CD8-positive, alpha-beta memory T cell (primary cell): ENCODE data around the gene IL24. TPM values are rescaled to one million over a fixed set of nuclear protein-coding genes. Genes with fewer than 3 reads are reported as not detected.

ENCODE experiments used
- CTCF ChIA-PET: fragments of 350-600 bp; sonication (Branson Sonifier 250); formaldehyde crosslinking; loops from one replicate; lab custom pipeline; 2021; ENCODE audit warnings: antibody characterized with exemption; lab: Charles Lee
- POLR2A ChIA-PET: fragments of 350-600 bp; sonication (Branson Sonifier 250); formaldehyde crosslinking; loops from one replicate; lab custom pipeline; 2021; ENCODE audit warnings: antibody characterized with exemption; lab: Charles Lee
- DNase-seq, 5 donors: peaks; one replicate each; pipeline versions ENCODE4 v3.0.0 to v3.0.0-alpha.2; 2020 to 2022; ENCODE audit warnings: mixed read lengths in 1 of 5
- H3K27ac ChIP-seq: one replicate; pipeline ENCODE4 v1.7.0; 2013; ENCODE audit warnings: low read depth, mild to moderate bottlenecking, low read length, moderate library complexity
- H3K27me3 ChIP-seq: 2 replicates; pipeline ENCODE4 v1.7.0; 2013; ENCODE audit warnings: low read length, mild to moderate bottlenecking; ENCODE audit not compliant: insufficient read depth, poor library complexity, severe bottlenecking
- H3K36me3 ChIP-seq: 2 replicates; pipeline ENCODE4 v1.7.0; 2013; ENCODE audit warnings: mild to moderate bottlenecking, low read length, moderate library complexity; ENCODE audit not compliant: insufficient read depth
- H3K4me1 ChIP-seq: 2 replicates; pipeline ENCODE4 v1.7.0; 2013; ENCODE audit warnings: mild to moderate bottlenecking, low read length, moderate library complexity; ENCODE audit not compliant: insufficient read depth
- H3K4me3 ChIP-seq: 2 replicates; pipeline ENCODE4 v1.7.0; 2013; ENCODE audit warnings: mild to moderate bottlenecking, low read length
- H3K9me3 ChIP-seq: 2 replicates; pipeline ENCODE4 v1.7.0; 2013; ENCODE audit warnings: mild to moderate bottlenecking, low read length
- H3K27ac Mint-ChIP-seq, 8 donors: one replicate each; pipeline ENCODE4 v1.8.0; 2020 to 2021; ENCODE audit warnings: mixed read lengths in 8 of 8, mild to moderate bottlenecking in 6 of 8, inconsistent platforms in 3 of 8, moderate library complexity in 3 of 8
- H3K27me3 Mint-ChIP-seq, 2 donors: one replicate each; pipeline ENCODE4 v1.8.0; 2020 to 2021; ENCODE audit warnings: mixed read lengths in 2 of 2, mild to moderate bottlenecking in 1 of 2, moderate library complexity in 1 of 2
- H3K36me3 Mint-ChIP-seq, 3 donors: one replicate each; pipeline ENCODE4 v1.8.0; 2020 to 2021; ENCODE audit warnings: mixed read lengths in 3 of 3, inconsistent platforms in 1 of 3, mild to moderate bottlenecking in 1 of 3
- H3K4me1 Mint-ChIP-seq, 3 donors: one replicate each; pipeline ENCODE4 v1.8.0; 2020 to 2021; ENCODE audit warnings: mixed read lengths in 3 of 3, inconsistent platforms in 1 of 3, mild to moderate bottlenecking in 1 of 3
- H3K4me3 Mint-ChIP-seq, 7 donors: one replicate each; pipeline ENCODE4 v1.8.0; 2020 to 2021; ENCODE audit warnings: mixed read lengths in 7 of 7, mild to moderate bottlenecking in 6 of 7, moderate library complexity in 4 of 7, inconsistent platforms in 2 of 7
- H3K9me3 Mint-ChIP-seq, 5 donors: one replicate each; pipeline ENCODE4 v1.8.0; 2020 to 2022; ENCODE audit warnings: mixed read lengths in 5 of 5, mild to moderate bottlenecking in 3 of 5, moderate library complexity in 2 of 5, inconsistent platforms in 1 of 5
- polyA plus RNA-seq: library from polyadenylated mRNA; unstranded; fragments of 300-500 nt; fragmentation: Illumina TruSeq; gene quantifications from one replicate; pipeline ENCODE4 v1.2.3, GENCODE V29; 2021
- total RNA-seq, 2 experiments: library from RNA; stranded (reverse); gene quantifications; one replicate each; pipeline ENCODE4 v1.2.3, GENCODE V29; 2021

The IL24 gene
- total and polyA plus RNA-seq, 3 experiments from 2014 or later = 2.0 to 22.5 (median 2.9) TPM

DNA sequence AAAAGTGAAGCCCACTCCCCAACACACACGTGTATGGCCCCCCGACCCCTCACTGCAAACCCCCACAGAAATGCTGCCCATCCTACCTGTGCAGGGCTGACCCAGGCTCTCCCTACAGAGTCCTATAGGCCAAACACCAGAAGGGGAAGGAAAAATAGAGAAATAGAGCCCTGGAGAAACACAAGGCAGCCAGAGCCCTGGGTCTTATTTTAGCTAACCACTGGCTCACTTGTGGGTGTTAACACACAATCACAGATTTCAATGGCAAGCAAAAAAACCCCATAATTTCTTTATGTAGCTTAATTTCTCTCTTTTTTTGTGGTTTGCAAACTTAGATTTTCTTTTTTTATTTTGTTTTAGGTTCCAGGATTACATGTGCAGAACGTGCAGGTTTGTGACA, 50.0 kb downstream of the IL24 start:
- H3K27me3 Mint-ChIP-seq = peaks cover 5 to 8% of the 10 kb centered on the region in 2 donors
- peaks cover 0 to 2% (median 0%) of the 10 kb centered on the region in 5 donors for H3K9me3 Mint-ChIP-seq
- no peak for DNase-seq
- H3K4me1 Mint-ChIP-seq = peaks cover 8 to 21% (median 18%) of the 10 kb centered on the region in 3 donors
- peaks cover 0 to 1% (median 0%) of the 10 kb centered on the region in 3 donors for H3K36me3 Mint-ChIP-seq
- ChIA-PET CTCF (interaction anchor here (1.0 kb wide), 2 partner anchors 26 to 36 kb away, joined by 3 read pairs; no protein-coding TSS in a partner anchor), POLR2A (no interaction called here)
- no peak overlapping the region for H3K4me3 Mint-ChIP-seq
- no peaks in the 10 kb centered on the region for H3K36me3 ChIP-seq
- peak overlapping the region in 3 of 8 donors; percentile 6 to 36 (median 18) for H3K27ac Mint-ChIP-seq
- peaks cover 4% of the 10 kb centered on the region for H3K4me1 ChIP-seq
- H3K9me3 ChIP-seq = no peaks in the 10 kb centered on the region
- no peak overlapping the region for H3K4me3 ChIP-seq
- H3K27ac ChIP-seq = no peak overlapping the region
- no peaks in the 10 kb centered on the region for H3K27me3 ChIP-seq

DNA sequence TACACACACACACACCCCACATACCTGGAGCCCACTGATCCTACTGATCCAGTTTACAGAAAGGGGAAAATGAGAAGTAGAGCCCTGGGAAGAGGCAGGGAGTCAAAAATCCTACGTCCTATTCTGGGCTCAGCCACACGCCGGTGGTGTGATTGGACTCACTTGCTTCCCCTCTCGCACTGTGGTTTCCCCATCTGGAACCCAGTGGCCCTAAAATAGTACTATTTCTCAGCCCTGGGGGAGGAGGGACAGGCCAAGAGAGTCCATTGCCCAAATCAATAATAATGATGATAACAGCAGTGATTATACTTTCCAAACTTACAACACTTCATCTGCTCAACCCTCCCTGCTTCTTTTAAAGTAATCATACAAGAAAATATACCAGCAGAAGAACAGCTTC, 52.0 kb downstream of the IL24 start:
- CTCF ChIA-PET = no interaction called here

DNA sequence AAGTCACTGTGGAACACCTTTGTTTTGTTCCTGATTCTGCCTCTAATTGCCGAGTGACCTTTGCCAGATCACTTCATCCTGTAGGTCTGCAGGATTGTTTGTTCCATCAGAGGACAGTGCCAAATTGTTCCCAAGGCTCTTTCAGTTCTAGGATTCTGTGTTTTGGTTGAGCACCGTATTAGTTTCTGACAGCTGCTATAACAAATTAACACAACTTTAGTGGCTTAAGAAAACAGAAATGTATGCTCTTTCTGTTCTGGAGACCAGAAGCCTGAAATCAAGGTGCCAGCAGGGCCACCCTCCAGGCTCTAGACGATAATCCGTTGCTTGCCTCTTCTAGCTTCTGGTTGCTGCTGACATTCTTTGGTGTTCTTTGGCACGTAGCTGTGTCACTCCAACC, 52.4 kb downstream of the IL24 start:
- Histone ChIP-seq H3K36me3 (no peaks in the 10 kb centered on the region), H3K27me3 (no peaks in the 10 kb centered on the region), H3K4me3 (no peak overlapping the region), H3K9me3 (no peaks in the 10 kb centered on the region), H3K27ac (no peak overlapping the region), H3K4me1 (peaks cover under 1% of the 10 kb centered on the region)
- H3K27ac Mint-ChIP-seq = peak overlapping the region in 1 of 8 donors; percentile 81
- peaks cover 0 to 1% (median 0%) of the 10 kb centered on the region in 3 donors for H3K36me3 Mint-ChIP-seq
- POLR2A ChIA-PET = no interaction called here
- H3K27me3 Mint-ChIP-seq = peaks cover 1 to 5% of the 10 kb centered on the region in 2 donors
- CTCF ChIA-PET = no interaction called here
- H3K4me3 Mint-ChIP-seq = no peak overlapping the region
- H3K4me1 Mint-ChIP-seq = peaks cover 5 to 16% (median 13%) of the 10 kb centered on the region in 3 donors
- no peak for DNase-seq
- peaks cover 0 to 2% (median 0%) of the 10 kb centered on the region in 5 donors for H3K9me3 Mint-ChIP-seq

More for the DNA sequence above, 52.0 kb downstream of the IL24 start:
- Mint-ChIP-seq H3K4me1 (peaks cover 8 to 18% (median 16%) of the 10 kb centered on the region in 3 donors), H3K4me3 (no peak overlapping the region), H3K27me3 (peaks cover 4 to 5% of the 10 kb centered on the region in 2 donors), H3K36me3 (peaks cover 0 to 1% (median 0%) of the 10 kb centered on the region in 3 donors), H3K9me3 (peaks cover 0 to 2% (median 0%) of the 10 kb centered on the region in 5 donors), H3K27ac (peak overlapping the region in 2 of 8 donors; percentile 21 to 81)
- Histone ChIP-seq H3K9me3 (no peaks in the 10 kb centered on the region), H3K27me3 (no peaks in the 10 kb centered on the region), H3K4me1 (peaks cover 4% of the 10 kb centered on the region), H3K27ac (no peak overlapping the region), H3K4me3 (no peak overlapping the region), H3K36me3 (no peaks in the 10 kb centered on the region)
- DNase-seq = no peak
- POLR2A ChIA-PET = no interaction called here

DNA sequence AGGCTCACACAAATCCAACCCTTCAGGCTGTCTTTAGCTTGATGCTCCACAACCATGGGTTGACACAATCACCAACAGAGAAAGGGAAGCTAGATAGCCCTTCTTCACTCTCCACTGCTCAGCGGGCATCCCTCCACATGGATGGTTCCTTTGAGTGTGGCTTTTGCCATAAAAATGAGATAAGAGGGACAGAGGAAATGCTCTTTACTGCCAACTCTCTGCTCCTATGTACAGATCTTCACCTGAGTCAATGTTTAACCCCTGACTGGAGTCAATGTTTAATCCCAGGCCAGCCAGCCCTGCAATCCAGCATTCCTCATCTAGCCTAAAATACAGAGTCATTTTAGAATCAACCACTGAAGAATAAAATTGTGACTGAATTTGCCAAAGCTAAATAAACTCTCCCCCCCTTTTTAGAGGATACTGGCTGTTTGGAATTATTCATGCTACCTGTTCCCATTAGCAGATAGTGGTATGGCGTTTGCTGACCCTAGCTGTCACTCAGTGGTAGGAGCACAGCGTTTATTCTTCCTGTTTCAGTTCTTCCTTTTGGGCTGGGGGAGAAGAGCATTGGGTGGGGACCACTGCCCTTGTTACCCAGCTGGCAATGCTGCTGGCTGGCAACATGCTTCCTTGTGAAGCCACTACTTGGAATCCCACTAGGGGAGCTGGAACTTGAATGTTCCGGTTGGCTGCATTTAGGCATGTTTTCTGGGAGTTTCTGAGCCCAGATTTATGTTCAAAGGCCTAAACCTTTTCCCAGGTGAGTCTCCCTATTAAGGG, 54.3 kb downstream of the IL24 start:
- no peaks in the 10 kb centered on the region for H3K9me3 ChIP-seq
- no peak for DNase-seq
- no peak overlapping the region for H3K4me3 Mint-ChIP-seq
- H3K9me3 Mint-ChIP-seq = peaks cover 0 to 2% (median 0%) of the 10 kb centered on the region in 5 donors
- H3K36me3 ChIP-seq = no peaks in the 10 kb centered on the region
- CTCF ChIA-PET = interaction anchor here (1.3 to 1.7 kb wide), 2 partner anchors 31 to 39 kb away, joined by 3 to 6 read pairs; no protein-coding TSS in a partner anchor
- peak overlapping the region in 1 of 8 donors; percentile 1 for H3K27ac Mint-ChIP-seq
- no peak overlapping the region for H3K4me3 ChIP-seq
- H3K27ac ChIP-seq = no peak overlapping the region
- H3K27me3 Mint-ChIP-seq = peaks cover 0 to 3% of the 10 kb centered on the region in 2 donors
- H3K27me3 ChIP-seq = no peaks in the 10 kb centered on the region
- peaks cover 0 to 1% (median 0%) of the 10 kb centered on the region in 3 donors for H3K36me3 Mint-ChIP-seq
- peaks cover 0 to 6% (median 5%) of the 10 kb centered on the region in 3 donors for H3K4me1 Mint-ChIP-seq
- H3K4me1 ChIP-seq = no peaks in the 10 kb centered on the region
- POLR2A ChIA-PET = no interaction called here

DNA sequence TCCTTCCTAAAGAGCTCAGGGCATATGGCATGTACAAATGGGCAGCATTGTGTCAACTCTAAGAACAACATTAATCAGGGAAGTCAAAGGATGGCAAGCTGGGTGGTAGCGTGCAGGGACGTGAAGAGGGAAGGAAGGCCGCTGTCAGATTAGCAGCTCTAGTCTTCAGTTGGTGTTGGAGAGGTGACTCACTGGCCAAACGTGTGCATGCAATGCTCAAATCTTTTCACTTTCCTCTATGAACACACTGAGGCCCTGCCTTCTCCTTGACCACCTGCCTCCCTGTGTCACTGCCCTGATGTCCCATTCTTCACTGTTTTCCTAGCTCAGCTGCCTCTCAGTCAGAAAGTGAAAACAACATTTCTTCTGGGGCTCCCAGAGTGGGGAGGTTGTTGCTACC, 54.9 kb downstream of the IL24 start:
- Mint-ChIP-seq H3K9me3 (peaks cover 0 to 2% (median 0%) of the 10 kb centered on the region in 5 donors), H3K4me3 (no peak overlapping the region), H3K4me1 (peaks cover 0 to 3% (median 3%) of the 10 kb centered on the region in 3 donors), H3K27ac (peak overlapping the region in 1 of 8 donors; percentile 14), H3K27me3 (peaks cover 0 to 2% of the 10 kb centered on the region in 2 donors), H3K36me3 (peaks cover 0 to 1% (median 0%) of the 10 kb centered on the region in 3 donors)
- DNase-seq = no peak
- no peaks in the 10 kb centered on the region for H3K36me3 ChIP-seq
- ChIA-PET POLR2A (no interaction called here), CTCF (interaction anchor here (1.3 to 1.7 kb wide), 2 partner anchors 30 to 40 kb away, joined by 3 to 6 read pairs; no protein-coding TSS in a partner anchor)
- H3K27me3 ChIP-seq = no peaks in the 10 kb centered on the region
- H3K4me3 ChIP-seq = no peak overlapping the region
- no peaks in the 10 kb centered on the region for H3K4me1 ChIP-seq
- no peak overlapping the region for H3K27ac ChIP-seq
- no peaks in the 10 kb centered on the region for H3K9me3 ChIP-seq

- peaks cover 0 to 1% of the 10 kb centered on the region in 2 donors for H3K27me3 Mint-ChIP-seq
- H3K27ac Mint-ChIP-seq = no peak overlapping the region
- Histone ChIP-seq H3K4me1 (no peaks in the 10 kb centered on the region), H3K4me3 (no peak overlapping the region), H3K36me3 (no peaks in the 10 kb centered on the region), H3K9me3 (no peaks in the 10 kb centered on the region), H3K27ac (no peak overlapping the region), H3K27me3 (no peaks in the 10 kb centered on the region)
- peaks cover 0 to 1% (median 0%) of the 10 kb centered on the region in 3 donors for H3K36me3 Mint-ChIP-seq
- no peak overlapping the region for H3K4me3 Mint-ChIP-seq
- no peaks in the 10 kb centered on the region for H3K4me1 Mint-ChIP-seq
- peaks cover 0 to 2% (median 0%) of the 10 kb centered on the region in 5 donors for H3K9me3 Mint-ChIP-seq
- CTCF ChIA-PET = no interaction called here
- no peak for DNase-seq
- POLR2A ChIA-PET = no interaction called here
Measured at GRCh38 chr1:206953126-206953525, 55.9 kb downstream of the IL24 start.

GRCh38 chr1:206953626-206954025, 56.4 kb downstream of the IL24 start:
- ChIA-PET POLR2A (no interaction called here), CTCF (interaction anchor here (0.9 kb wide), 2 partner anchors 8 to 41 kb away, joined by 3 read pairs; no protein-coding TSS in a partner anchor)
- Mint-ChIP-seq H3K9me3 (peaks cover 0 to 2% (median 0%) of the 10 kb centered on the region in 5 donors), H3K36me3 (peaks cover 0 to 1% (median 0%) of the 10 kb centered on the region in 3 donors), H3K4me1 (no peaks in the 10 kb centered on the region), H3K27me3 (peaks cover 0 to 1% of the 10 kb centered on the region in 2 donors), H3K4me3 (no peak overlapping the region), H3K27ac (no peak overlapping the region)
- Histone ChIP-seq H3K4me1 (no peaks in the 10 kb centered on the region), H3K4me3 (no peak overlapping the region), H3K36me3 (no peaks in the 10 kb centered on the region), H3K27me3 (no peaks in the 10 kb centered on the region), H3K27ac (no peak overlapping the region), H3K9me3 (no peaks in the 10 kb centered on the region)
- DNase-seq = no peak
